GM08714 (cell line): Measurements from ENCODE around the gene B3GALNT1.
A peak's percentile ranks its signal among the peaks of the same experiment; 100 is the strongest.

Experiments used
- H3K4me3 ChIP-seq: fragments of 200-500 bp; sonication (Bioruptor generic); 2 replicates; pipeline ENCODE4 v1.5.1; 2014; ENCODE audit warnings: mild to moderate bottlenecking, low read length, inconsistent platforms
- ZNF274 ChIP-seq: IDR thresholded peaks from 2 replicates; pipeline ENCODE4 v1.6.1; 2012; ENCODE audit warnings: mild to moderate bottlenecking, low read depth, low read length

The B3GALNT1 gene, protein sequence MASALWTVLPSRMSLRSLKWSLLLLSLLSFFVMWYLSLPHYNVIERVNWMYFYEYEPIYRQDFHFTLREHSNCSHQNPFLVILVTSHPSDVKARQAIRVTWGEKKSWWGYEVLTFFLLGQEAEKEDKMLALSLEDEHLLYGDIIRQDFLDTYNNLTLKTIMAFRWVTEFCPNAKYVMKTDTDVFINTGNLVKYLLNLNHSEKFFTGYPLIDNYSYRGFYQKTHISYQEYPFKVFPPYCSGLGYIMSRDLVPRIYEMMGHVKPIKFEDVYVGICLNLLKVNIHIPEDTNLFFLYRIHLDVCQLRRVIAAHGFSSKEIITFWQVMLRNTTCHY

DNA sequence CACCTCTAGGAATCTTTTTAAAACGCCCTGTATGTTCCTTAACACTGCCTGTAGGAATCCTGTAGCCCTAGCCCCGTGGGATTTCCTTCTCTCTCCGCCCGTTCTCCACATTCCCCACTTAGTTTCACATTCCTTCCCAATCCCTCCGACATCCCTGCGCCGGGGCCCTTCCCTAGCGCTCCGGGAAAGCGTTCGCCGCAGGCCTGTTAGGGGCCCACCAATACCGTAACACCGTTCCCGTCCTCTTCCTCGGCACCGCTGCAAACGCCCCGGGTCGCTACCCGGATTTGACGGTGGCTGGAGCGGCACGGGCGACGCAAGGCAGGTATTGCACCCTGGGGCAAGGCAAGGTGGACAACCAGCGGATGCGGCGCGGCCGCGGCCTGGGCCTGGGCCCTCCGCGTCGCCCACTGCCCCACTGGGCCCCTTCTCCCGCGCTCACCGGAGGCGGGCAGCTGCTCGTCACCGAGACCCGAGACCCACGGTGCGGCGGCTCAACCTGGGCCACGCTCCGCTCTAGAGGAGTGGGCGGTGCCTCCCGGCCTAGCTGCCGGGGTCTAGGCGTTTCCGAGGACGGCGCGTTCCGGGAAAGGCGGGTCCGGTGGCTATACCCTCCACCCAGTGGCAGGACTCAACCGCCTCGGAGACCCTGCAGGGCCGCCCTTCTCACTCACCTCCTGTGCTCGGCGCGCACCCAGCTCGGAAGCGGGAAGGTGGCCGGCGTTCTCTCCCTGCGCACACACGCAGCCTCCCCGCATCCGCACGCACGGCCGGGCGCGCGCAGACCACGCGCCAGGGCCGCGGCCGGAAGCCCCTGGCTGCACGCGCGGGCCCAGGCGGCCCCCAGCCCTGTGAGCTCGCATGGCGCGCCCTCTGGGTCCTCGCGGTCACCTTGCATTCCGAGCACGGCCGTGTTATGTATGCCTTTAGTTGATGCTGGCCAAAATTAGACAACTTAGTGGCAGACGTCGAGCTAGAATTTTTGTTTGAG lies at the start of gene B3GALNT1:
TSS of gene B3GALNT1 (minus strand) at position 789 of the 991 bp plus-strand sequence. CDS start 18,595 bp downstream, outside the sequence.
- no peak for TF ChIP-seq ZNF274
- H3K4me3 ChIP-seq = peak within 1 kb of the TSS; percentile 57; the same call in 1 of the 2 replicates

DNA sequence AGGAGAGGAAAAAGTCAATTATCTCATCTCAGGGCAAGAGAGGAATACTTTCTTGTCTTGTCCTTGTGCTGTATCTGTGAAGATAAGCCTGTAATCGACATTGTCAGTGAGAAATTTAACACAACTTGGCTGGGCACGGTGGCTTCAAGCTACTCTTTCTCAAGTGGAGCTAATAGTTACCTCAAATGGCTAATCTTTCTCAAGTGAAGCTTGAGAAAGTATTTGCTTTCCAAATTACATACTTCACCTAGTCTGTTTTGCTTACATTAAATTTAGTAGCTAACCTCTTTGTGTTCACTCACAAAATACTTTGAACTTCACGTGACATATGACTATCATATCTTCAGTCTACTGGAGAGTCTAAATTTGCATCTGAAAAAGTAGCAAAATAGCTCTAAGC lies 48.3 kb upstream of the B3GALNT1 start:
- TF ChIP-seq ZNF274 = no peak
- no peak overlapping the region for H3K4me3 ChIP-seq

DNA sequence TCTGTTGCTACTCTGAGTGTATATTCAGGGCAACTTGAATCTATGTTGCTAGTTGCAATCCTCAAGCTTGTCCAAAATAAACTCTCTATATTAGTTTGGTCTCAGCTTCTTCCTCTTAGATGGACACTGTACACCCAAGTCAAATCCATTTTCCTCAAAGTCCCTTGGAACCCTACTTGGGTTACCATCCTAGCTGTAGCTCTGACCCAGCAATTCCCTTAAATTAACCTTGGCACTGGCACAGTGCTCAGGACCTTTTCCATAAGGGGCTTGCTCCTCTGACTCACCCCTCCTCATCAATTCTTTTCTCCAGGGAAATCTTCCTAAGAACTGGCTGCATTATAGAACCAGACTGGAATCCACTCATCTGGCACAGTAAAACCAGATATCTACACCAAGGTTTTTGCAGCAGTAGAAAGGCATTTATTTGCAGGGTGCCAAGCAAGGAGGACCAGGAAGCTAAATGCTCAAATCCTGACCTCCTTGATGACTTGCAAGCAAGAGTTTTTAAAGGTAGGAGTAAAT lies 44.9 kb upstream of the B3GALNT1 start:
- TF ChIP-seq ZNF274 = no peak
- no peak overlapping the region for H3K4me3 ChIP-seq

DNA sequence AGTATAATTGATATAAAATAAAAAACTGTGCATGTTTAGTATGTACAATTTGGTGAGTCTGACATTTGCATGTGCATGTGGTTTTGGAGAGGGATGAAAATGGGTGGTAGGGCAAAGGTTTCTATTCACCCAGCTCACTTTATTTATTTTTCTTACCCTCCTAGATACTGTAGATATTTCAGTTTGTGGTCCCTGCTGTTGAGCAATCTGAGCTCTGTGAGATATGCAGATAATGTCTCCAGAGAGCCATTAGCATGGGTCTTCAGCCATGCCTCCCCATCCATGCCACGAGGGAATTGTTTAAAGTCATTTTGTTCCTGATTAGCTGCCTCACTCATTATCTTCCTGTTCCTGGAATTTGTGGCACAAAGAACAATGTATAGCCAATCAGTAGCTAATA lies 44.4 kb upstream of the B3GALNT1 start:
- no peak overlapping the region for H3K4me3 ChIP-seq
- TF ChIP-seq ZNF274 = no peak

DNA sequence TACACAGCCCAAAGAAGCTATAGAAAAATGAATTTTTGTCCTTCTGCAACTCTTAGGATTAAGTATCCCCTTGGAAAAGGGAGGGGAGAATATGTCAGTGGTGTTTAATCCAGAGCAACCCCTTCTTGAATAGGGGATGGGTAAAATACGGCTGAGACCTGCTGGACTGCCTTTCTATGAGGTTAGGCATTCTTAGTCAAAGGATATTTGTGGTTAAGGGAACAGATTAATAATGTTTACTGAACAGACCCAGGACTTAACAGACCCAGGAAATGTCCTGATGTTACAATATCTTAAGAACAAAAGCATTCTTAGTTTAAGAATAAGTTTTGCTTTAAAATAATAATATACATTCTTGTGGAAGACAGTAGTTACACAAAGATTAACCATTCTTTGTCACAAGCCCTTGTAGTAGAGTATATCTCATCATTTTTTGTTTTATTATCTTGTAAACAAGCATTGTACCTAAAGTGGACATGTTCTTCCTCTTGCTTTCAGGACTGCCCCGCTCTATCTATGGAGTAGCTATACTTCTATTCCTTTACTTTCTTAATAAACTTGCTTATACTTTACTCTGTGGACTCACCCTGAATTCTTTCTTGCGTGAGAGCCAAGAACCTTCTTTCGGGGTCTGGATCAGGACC lies 43.8 kb upstream of the B3GALNT1 start:
- no peak for TF ChIP-seq ZNF274

DNA sequence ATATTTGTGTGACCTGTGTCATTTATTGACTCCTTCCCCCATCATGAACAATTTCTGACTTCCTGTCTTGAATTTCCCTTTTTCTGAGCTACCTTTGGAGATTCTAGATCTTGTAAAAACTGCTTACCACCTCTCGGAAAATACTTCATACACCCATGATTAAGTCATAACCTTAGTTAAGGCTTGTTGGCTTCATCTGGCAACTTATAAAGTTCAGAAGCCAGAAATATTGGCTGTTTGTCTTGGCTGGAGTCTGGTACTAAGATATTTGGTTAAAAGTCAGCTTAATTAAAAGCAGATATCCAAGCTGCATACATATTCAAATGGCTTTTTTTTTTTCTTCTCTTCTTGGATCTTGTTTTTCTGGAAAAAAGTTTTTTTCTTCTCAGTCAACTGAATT lies 37.3 kb upstream of the B3GALNT1 start:
- no peak for TF ChIP-seq ZNF274
- no peak overlapping the region for H3K4me3 ChIP-seq

More for the DNA sequence above, 43.8 kb upstream of the B3GALNT1 start:
- H3K4me3 ChIP-seq = no peak overlapping the region

DNA sequence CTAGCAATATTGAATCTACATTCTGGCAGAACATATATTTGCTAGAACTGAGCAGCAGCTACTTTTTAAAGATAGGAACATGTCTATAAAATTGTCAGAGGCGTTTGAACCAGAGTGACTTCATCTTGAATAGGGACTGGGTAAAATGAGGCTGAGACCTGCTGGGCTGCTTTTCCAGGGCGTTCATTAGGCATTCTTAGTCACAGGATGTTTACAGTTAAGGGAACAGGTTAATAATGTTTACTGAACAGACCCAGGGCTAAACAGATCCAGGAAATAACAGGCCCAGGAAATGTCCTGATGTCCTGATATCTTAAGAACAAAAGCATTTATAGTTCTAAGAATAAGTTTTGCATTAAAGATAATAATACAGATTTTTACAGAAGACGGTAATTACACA lies 34.5 kb upstream of the B3GALNT1 start:
- no peak for TF ChIP-seq ZNF274
- no peak overlapping the region for H3K4me3 ChIP-seq

DNA sequence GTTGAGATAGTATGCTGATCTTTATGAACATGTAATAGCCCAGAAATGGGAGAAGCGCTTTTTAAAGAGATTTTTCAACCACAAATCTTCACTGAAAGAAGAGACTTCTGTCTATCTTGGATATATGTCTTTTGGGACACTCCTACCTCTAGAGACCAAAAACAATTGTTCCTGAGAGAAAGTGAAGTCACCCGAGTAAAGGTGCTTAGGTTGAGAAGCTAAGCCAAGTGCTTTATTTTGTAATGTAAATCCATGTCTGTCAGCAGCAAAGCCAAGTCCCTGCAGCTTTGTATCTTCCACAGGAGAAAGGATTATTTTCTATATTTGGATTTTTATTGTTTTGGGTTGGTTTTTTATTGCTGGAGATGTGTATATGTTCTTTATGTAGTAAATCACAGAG lies 32.1 kb upstream of the B3GALNT1 start:
- H3K4me3 ChIP-seq = no peak overlapping the region
- no peak for TF ChIP-seq ZNF274

DNA sequence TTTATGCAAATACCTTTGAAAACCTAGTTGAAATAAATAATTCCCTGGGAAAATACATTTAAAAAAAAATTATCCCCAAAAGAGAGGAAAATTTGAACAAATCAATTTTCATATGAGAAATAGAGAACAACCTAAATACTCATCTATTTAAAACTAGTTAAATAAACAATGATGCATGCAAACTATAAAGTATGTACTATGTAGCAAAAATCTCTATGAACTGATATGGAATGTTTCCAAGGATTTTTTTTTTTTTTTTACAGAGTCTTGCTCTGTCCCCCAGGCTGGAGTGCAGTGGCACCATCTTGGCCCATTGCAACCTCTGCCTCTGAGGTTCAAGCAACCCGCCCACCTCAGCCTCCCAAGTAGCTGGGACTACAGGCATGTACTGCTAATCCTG lies 27.2 kb upstream of the B3GALNT1 start:
- no peak for TF ChIP-seq ZNF274
- no peak overlapping the region for H3K4me3 ChIP-seq

DNA sequence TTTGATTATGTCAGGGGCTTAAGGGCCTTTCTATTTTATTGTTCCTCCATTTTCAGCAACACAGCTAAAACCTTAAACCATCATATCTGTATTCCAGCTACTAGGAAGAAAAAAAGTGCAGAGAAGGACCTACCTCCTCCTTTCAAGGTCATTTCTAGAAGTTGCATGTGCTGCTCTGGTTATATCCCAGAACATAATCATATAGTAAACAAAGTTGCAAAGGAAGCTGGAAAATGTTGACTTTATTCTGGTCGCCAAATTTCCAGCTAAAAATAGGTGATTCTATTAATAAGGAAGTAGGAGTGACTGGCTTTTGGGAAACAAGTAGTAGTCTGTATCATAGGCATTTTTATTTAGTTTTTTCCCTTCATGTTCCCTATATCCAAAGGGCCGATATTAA lies 21.3 kb upstream of the B3GALNT1 start:
- TF ChIP-seq ZNF274 = no peak
- no peak overlapping the region for H3K4me3 ChIP-seq

DNA sequence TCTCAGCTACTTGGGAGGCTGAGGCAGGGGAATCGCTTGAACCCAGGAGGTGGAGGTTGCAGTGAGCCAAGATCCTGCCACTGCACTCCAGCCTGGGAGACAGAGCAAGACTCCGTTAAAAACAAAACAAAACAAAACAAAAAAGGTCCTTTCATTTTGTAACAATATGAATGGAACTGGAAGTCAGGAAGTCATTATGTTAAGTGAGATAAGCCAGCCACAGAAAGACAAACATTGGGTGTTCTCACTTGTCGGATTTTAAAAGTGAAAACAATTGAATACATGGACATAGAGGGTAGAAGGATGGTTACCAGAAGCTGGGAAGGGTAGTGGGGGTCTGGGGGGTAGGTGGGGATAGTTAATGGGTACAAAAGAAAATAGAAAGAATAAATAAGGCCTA lies 12.5 kb upstream of the B3GALNT1 start:
- no peak overlapping the region for H3K4me3 ChIP-seq
- TF ChIP-seq ZNF274 = no peak

DNA sequence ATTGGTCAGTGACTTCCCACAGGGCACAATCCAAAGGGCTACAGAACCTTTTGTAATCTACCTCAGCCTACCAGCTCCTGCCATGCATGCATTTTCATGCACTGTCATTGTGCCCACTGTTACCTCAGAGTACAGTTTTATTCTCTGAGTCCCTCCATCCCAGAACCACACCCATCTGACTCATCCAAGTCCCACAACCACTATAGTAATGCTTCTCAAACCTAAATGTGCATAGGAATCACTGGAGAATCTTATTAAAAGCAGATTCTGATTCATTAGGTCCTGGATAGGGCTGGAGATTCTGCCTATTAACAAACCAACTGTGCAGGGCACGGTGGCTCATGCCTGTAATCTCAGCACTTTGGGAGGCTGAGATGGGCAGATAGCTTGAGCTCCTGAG lies 3.7 kb upstream of the B3GALNT1 start:
- no peak overlapping the region for H3K4me3 ChIP-seq
- no peak for TF ChIP-seq ZNF274

DNA sequence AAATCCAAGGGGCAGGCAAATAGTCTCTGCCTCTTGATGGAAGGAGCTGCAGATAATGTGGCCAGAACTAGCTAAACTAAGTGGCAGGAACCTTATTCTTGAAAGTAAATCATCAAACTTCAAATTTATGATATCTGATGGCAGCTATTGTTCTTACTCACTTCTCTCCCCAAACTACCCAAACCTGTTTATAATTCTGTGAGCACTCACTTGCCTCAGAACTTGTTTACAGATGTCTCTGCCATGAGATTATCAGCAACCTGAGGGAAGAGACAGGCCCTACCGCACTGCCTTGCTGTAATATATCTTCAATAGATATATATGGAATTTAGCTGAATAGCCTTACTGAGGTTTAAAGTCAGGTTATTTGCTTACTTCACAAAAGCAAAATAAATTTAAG lies 2.2 kb upstream of the B3GALNT1 start:
- H3K4me3 ChIP-seq = no peak overlapping the region
- no peak for TF ChIP-seq ZNF274

DNA sequence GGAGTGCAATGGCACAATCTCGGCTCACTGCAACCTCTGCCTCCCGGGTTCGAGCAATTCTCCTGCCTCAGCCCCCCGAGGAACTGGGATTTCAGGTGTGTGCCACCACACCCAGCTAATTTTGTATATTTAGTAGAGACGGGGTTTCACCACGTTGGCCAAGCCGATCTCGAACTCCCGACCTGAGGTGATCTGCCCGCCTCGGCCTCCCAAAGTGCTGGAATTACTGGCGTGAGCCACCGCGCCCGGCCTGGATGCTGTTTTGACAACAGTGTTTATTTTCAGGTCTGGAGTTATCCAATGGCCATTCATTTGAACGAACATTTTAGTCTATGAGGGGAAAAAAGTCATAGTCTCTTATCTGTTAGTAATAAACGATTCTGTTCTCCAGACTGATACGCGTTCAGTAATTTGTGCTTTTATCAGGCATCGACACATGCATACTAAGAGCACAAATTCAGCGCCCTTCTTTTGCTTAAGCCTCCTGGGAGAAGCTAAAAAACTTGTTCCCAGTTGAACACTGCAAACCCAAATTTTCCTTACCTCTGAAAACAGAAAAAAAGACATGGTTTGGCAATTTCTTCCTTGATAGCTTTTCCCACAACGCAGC lies 1.3 kb downstream of the B3GALNT1 start:
- H3K4me3 ChIP-seq = peak overlapping the region; percentile 57; the same call in 1 of the 2 replicates
- TF ChIP-seq ZNF274 = no peak

DNA sequence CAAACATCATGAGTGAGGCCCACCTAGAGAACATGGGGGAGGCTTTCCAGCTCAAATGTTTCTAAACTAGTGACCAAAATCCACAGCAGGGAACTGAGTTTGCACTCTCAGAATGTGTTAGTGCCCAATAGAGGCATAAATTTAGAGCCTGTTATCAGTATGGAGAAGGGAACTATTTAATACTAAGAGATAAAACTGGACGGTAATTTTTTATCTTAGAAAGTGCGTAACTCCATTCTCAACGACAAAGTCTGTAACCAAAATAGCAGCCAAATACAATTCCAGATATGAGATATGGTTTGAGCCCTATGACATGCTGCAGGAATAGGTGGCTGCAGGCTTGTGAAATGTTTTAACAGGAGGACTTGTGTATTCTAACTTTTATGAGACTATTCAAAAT lies 3.5 kb downstream of the B3GALNT1 start:
- TF ChIP-seq ZNF274 = no peak
- H3K4me3 ChIP-seq = no peak overlapping the region
